Fibroblast of villous mesenchyme (primary cell): Measurements from ENCODE around the gene EIF4G3. TPM values are rescaled to one million over a fixed set of nuclear protein-coding genes. Genes with fewer than 3 reads are reported as not detected.
A peak's percentile ranks its signal among the peaks of the same experiment; 100 is the strongest.

Experiments
- DNase-seq: peaks from one replicate; pipeline ENCODE4 v3.0.0-alpha.2; 2010; ENCODE audit warnings: low read depth
- H3K4me3 ChIP-seq: 2 replicates; pipeline ENCODE4 v1.5.1; 2011; ENCODE audit warnings: low read depth, mild to moderate bottlenecking, low read length
- CTCF ChIP-seq: IDR thresholded peaks from 2 replicates; pipeline ENCODE4 v1.5.1; 2012; ENCODE audit warnings: low read depth, mild to moderate bottlenecking, low read length; ENCODE audit not compliant: insufficient read depth
- total RNA-seq: library from RNA; depleted of rRNA; stranded (reverse); fragments of >200 nt; gene quantifications from 2 replicates; pipeline ENCODE4 v1.2.3, GENCODE V29; 2012

The EIF4G3 gene
- total RNA-seq, 1 donor, result 66.5 TPM

- no peak overlapping the region for H3K4me3 ChIP-seq
- no peak for TF ChIP-seq CTCF
- no peak for DNase-seq
These were observed 327.6 kb downstream of the EIF4G3 start for GRCh38 chr1:20849100-20849499.

GRCh38 chr1:20848162-20848561, 328.5 kb downstream of the EIF4G3 start:
- TF ChIP-seq CTCF, result no peak
- H3K4me3 ChIP-seq, result no peak overlapping the region
- DNase-seq, result peak; percentile 76

- TF ChIP-seq CTCF, result no peak
- no peak overlapping the region for H3K4me3 ChIP-seq
- no peak for DNase-seq
These were observed 329.1 kb downstream of the EIF4G3 start for GRCh38 chr1:20847611-20848080.

DNA sequence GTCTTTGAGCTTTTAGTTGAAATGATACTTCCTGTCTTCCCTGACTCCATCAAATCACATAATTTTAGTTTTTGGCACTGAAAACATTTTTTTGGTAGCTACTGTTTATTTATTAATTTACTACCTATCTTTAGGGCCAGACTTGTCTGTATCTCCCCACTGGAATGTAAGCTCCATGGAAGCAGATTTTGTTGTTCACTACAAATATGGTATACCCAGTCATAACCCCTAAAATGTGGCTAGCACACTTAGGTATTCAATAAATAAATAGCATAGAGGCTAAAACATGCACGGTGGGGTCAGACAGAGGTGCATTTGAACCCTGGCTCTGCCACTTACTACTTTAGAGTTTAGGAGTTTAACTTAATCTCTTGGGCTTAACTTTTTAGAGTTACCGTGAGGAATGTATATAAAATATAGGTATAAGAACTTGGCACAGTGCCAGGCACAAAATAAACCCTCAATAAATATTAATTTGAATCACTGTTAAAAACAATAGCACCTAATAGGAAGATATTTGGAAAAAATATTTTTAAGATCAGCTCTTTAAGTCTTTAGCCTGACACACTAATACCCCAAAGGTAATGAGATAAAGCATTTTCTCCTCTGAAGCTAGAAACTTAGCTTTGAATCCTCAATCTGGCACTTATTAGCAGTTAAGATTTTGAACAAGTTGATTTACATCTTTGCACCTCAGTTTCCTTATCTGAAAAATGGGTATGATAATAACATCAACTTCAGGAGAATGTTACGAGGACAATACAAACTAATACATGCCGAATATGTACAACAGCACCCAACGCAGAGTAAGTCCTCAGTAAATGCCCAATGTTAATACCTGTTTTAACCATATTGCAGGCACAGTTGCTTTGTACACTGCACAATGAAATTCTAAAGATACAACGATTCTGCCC, 330.0 kb downstream of the EIF4G3 start:
- no peak overlapping the region for H3K4me3 ChIP-seq
- TF ChIP-seq CTCF, result no peak
- DNase-seq, result no peak

- no peak for DNase-seq
- no peak overlapping the region for H3K4me3 ChIP-seq
- TF ChIP-seq CTCF, result no peak
These were observed 336.0 kb downstream of the EIF4G3 start for GRCh38 chr1:20840731-20841130.

DNA sequence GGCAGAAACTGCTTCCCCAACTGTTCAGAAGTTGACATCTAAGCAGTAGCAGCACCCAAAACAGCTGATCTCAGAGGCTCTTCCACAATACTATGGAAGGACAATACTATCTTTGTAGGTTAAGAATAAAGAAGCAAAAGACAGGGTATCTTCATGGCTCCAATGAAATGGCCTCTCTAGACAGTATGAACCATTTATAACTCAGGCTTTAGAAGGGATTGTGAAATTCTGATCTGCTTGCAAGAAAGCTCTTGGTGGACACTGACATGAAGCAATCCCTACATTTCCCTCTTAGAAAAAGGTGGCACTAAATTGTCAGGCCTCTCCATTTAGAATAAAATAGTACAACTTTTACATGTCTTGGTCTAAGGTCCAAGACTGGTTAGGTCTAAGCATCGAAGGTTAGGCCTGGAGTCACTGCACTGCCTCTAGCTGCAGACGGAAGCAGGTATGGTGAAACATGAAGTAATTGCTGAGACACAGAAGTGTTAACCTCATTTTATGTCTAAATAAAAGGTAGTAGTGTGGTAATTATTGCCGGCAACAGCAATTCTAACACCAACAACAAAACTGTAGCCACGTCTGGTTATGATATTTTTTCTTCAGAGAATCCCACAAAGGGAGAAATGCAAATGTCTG, 339.0 kb downstream of the EIF4G3 start:
- DNase-seq, result peak; percentile 35
- TF ChIP-seq CTCF, result no peak
- H3K4me3 ChIP-seq, result no peak overlapping the region
